ENCODE data around the gene FAU. TPM values are rescaled to one million over a fixed set of nuclear protein-coding genes. Genes with fewer than 3 reads are reported as not detected.
A peak's percentile ranks its signal among the peaks of the same experiment; 100 is the strongest.

Gene FAU
- total and polyA plus RNA-seq, 2 donors, result 177 to 1,282 TPM

- 73% methylated on average over 10 of the region's 10 CpGs for WGBS
- Histone ChIP-seq H3K4me1 (ENCODE audit: insufficient read depth) (no peaks in the 10 kb centered on the region), H3K4me3 (ENCODE audit: low read depth, low read length) (no peak overlapping the region), H3K27ac (ENCODE audit: low read depth) (no peak overlapping the region), H3K36me3 (ENCODE audit: insufficient read depth) (peaks cover 11% of the 10 kb centered on the region)
- DNase-seq (ENCODE audit: extremely low spot score), result no peak
Measured at GRCh38 chr11:65132238-65132987, 10.5 kb upstream of the FAU start.

GRCh38 chr11:65131895-65132237 lies 9.9 kb upstream of the FAU start:
- no peak overlapping the region for H3K27ac ChIP-seq (ENCODE audit: low read depth)
- DNase-seq (ENCODE audit: extremely low spot score), result no peak
- 78% methylated on average over 6 of the region's 6 CpGs for WGBS
- H3K4me3 ChIP-seq (ENCODE audit: low read depth, low read length), result no peak overlapping the region
- H3K4me1 ChIP-seq (ENCODE audit: insufficient read depth), result no peaks in the 10 kb centered on the region
- H3K36me3 ChIP-seq (ENCODE audit: insufficient read depth), result peaks cover 11% of the 10 kb centered on the region

- Histone ChIP-seq H3K36me3 (ENCODE audit: insufficient read depth) (peaks cover 11% of the 10 kb centered on the region), H3K4me1 (ENCODE audit: insufficient read depth) (no peaks in the 10 kb centered on the region), H3K4me3 (ENCODE audit: low read depth, low read length) (no peak overlapping the region), H3K27ac (ENCODE audit: low read depth) (no peak overlapping the region)
- WGBS, result 86% methylated on average over 3 of the region's 3 CpGs
- DNase-seq (ENCODE audit: extremely low spot score), result no peak
Measured at GRCh38 chr11:65131417-65131776, 9.5 kb upstream of the FAU start.

- DNase-seq (ENCODE audit: extremely low spot score), result no peak
- peaks cover 11% of the 10 kb centered on the region for H3K36me3 ChIP-seq (ENCODE audit: insufficient read depth)
- no peaks in the 10 kb centered on the region for H3K4me1 ChIP-seq (ENCODE audit: insufficient read depth)
- no peak overlapping the region for H3K27ac ChIP-seq (ENCODE audit: low read depth)
- 89% methylated on average over 19 of the region's 19 CpGs for WGBS
- H3K4me3 ChIP-seq (ENCODE audit: low read depth, low read length), result no peak overlapping the region
Measured at GRCh38 chr11:65130631-65131416, 8.9 kb upstream of the FAU start.

GRCh38 chr11:65129649-65130441 lies 7.9 kb upstream of the FAU start:
- Histone ChIP-seq H3K4me1 (ENCODE audit: insufficient read depth) (no peaks in the 10 kb centered on the region), H3K27ac (ENCODE audit: low read depth) (no peak overlapping the region), H3K4me3 (ENCODE audit: low read depth, low read length) (no peak overlapping the region), H3K36me3 (ENCODE audit: insufficient read depth) (peaks cover 11% of the 10 kb centered on the region)
- DNase-seq (ENCODE audit: extremely low spot score), result no peak
- WGBS, result 86% methylated on average over 13 of the region's 13 CpGs

GRCh38 chr11:65128182-65129145 lies 6.5 kb upstream of the FAU start:
- 86% methylated on average over 15 of the region's 15 CpGs for WGBS
- Histone ChIP-seq H3K36me3 (ENCODE audit: insufficient read depth) (peaks cover 11% of the 10 kb centered on the region), H3K27ac (ENCODE audit: low read depth) (no peak overlapping the region), H3K4me1 (ENCODE audit: insufficient read depth) (no peaks in the 10 kb centered on the region), H3K4me3 (ENCODE audit: low read depth, low read length) (no peak overlapping the region)
- DNase-seq (ENCODE audit: extremely low spot score), result no peak

GRCh38 chr11:65127473-65128181 lies 5.7 kb upstream of the FAU start:
- 77% methylated on average over 12 of the region's 12 CpGs for WGBS
- peaks cover 11% of the 10 kb centered on the region for H3K36me3 ChIP-seq (ENCODE audit: insufficient read depth)
- DNase-seq (ENCODE audit: extremely low spot score), result no peak
- no peaks in the 10 kb centered on the region for H3K4me1 ChIP-seq (ENCODE audit: insufficient read depth)
- no peak overlapping the region for H3K4me3 ChIP-seq (ENCODE audit: low read depth, low read length)
- no peak overlapping the region for H3K27ac ChIP-seq (ENCODE audit: low read depth)

- Histone ChIP-seq H3K4me3 (ENCODE audit: low read depth, low read length) (no peak overlapping the region), H3K4me1 (ENCODE audit: insufficient read depth) (no peaks in the 10 kb centered on the region), H3K27ac (ENCODE audit: low read depth) (no peak overlapping the region), H3K36me3 (ENCODE audit: insufficient read depth) (peaks cover 11% of the 10 kb centered on the region)
- DNase-seq (ENCODE audit: extremely low spot score), result no peak
- 75% methylated on average over 6 of the region's 6 CpGs for WGBS
Measured at GRCh38 chr11:65126624-65127274, 4.8 kb upstream of the FAU start.

GRCh38 chr11:65125197-65126056 lies 3.5 kb upstream of the FAU start:
- no peaks in the 10 kb centered on the region for H3K4me1 ChIP-seq (ENCODE audit: insufficient read depth)
- no peak overlapping the region for H3K4me3 ChIP-seq (ENCODE audit: low read depth, low read length)
- no peak for DNase-seq (ENCODE audit: extremely low spot score)
- H3K27ac ChIP-seq (ENCODE audit: low read depth), result no peak overlapping the region
- 89% methylated on average over 12 of the region's 12 CpGs for WGBS
- peaks cover 7% of the 10 kb centered on the region for H3K36me3 ChIP-seq (ENCODE audit: insufficient read depth)

- no peaks in the 10 kb centered on the region for H3K4me1 ChIP-seq (ENCODE audit: insufficient read depth)
- DNase-seq (ENCODE audit: extremely low spot score), result no peak
- H3K36me3 ChIP-seq (ENCODE audit: insufficient read depth), result peaks cover 3% of the 10 kb centered on the region
- WGBS, result 89% methylated on average over 5 of the region's 5 CpGs
- no peak overlapping the region for H3K27ac ChIP-seq (ENCODE audit: low read depth)
- no peak overlapping the region for H3K4me3 ChIP-seq (ENCODE audit: low read depth, low read length)
Measured at GRCh38 chr11:65124480-65125196, 2.7 kb upstream of the FAU start.

- no peak for DNase-seq (ENCODE audit: extremely low spot score)
- Histone ChIP-seq H3K36me3 (ENCODE audit: insufficient read depth) (no peaks in the 10 kb centered on the region), H3K4me3 (ENCODE audit: low read depth, low read length) (peak overlapping the region; percentile 71), H3K27ac (ENCODE audit: low read depth) (peak overlapping the region; percentile 91), H3K4me1 (ENCODE audit: insufficient read depth) (no peaks in the 10 kb centered on the region)
- WGBS, result 2% methylated on average over 22 of the region's 22 CpGs
Measured at GRCh38 chr11:65121447-65121864, 478 bp downstream of the FAU start.
